Measurements from ENCODE around the gene GOLIM4.

GOLIM4 gene

GRCh38 chr3:168070919-168071318, 24.8 kb downstream of the GOLIM4 start:
- Histone ChIP-seq H3K4me1 (peaks cover 0 to 30% (median 6%) of the 10 kb centered on the region in 4 donors), H3K4me3 (no peak overlapping the region), H3K27me3 (no peaks in the 10 kb centered on the region), H3K9me3 (no peaks in the 10 kb centered on the region), H3K36me3 (no peaks in the 10 kb centered on the region), H3K27ac (no peak overlapping the region)
- no peak for TF ChIP-seq CTCF (IDR thresholded peaks at IDR 0.05)
- no peak for DNase-seq
- intact Hi-C loops (cut with DNase I; ENCODE audit: low total_unique reads) = no loop called here

GRCh38 chr3:168068346-168068745, 27.4 kb downstream of the GOLIM4 start:
- no peaks in the 10 kb centered on the region for H3K9me3 ChIP-seq

GRCh38 chr3:168066882-168067281, 28.8 kb downstream of the GOLIM4 start:
- no peak overlapping the region for H3K4me3 ChIP-seq
- H3K4me1 ChIP-seq = peaks cover 0 to 13% (median 5%) of the 10 kb centered on the region in 4 donors
- H3K36me3 ChIP-seq = no peaks in the 10 kb centered on the region
- no peak overlapping the region for H3K27ac ChIP-seq
- TF ChIP-seq CTCF (IDR thresholded peaks at IDR 0.05) = no peak
- intact Hi-C loops (cut with DNase I; ENCODE audit: low total_unique reads) = no loop called here
- H3K9me3 ChIP-seq = no peaks in the 10 kb centered on the region
- DNase-seq = no peak
- H3K27me3 ChIP-seq = no peaks in the 10 kb centered on the region

More at GRCh38 chr3:168068346-168068745, 27.4 kb downstream of the GOLIM4 start:
- no peak for TF ChIP-seq CTCF (IDR thresholded peaks at IDR 0.05)
- intact Hi-C loops (cut with DNase I; ENCODE audit: low total_unique reads) = no loop called here
- H3K27me3 ChIP-seq = no peaks in the 10 kb centered on the region
- peaks cover 0 to 22% (median 6%) of the 10 kb centered on the region in 4 donors for H3K4me1 ChIP-seq
- no peak overlapping the region for H3K27ac ChIP-seq
- H3K36me3 ChIP-seq = no peaks in the 10 kb centered on the region
- DNase-seq = no peak
- no peak overlapping the region for H3K4me3 ChIP-seq

GRCh38 chr3:168065569-168065968, 30.2 kb downstream of the GOLIM4 start:
- Histone ChIP-seq H3K27ac (no peak overlapping the region), H3K27me3 (no peaks in the 10 kb centered on the region), H3K9me3 (no peaks in the 10 kb centered on the region), H3K36me3 (no peaks in the 10 kb centered on the region), H3K4me3 (no peak overlapping the region), H3K4me1 (peaks cover 0 to 5% (median 0%) of the 10 kb centered on the region in 4 donors)
- no peak for DNase-seq
- TF ChIP-seq CTCF (IDR thresholded peaks at IDR 0.05) = no peak
- intact Hi-C loops (cut with DNase I; ENCODE audit: low total_unique reads) = no loop called here

- H3K4me1 ChIP-seq = peaks cover 0 to 5% (median 0%) of the 10 kb centered on the region in 4 donors
- intact Hi-C loops (cut with DNase I; ENCODE audit: low total_unique reads) = no loop called here
- H3K9me3 ChIP-seq = no peaks in the 10 kb centered on the region
- H3K36me3 ChIP-seq = no peaks in the 10 kb centered on the region
- no peak overlapping the region for H3K27ac ChIP-seq
- DNase-seq = no peak
- no peak overlapping the region for H3K4me3 ChIP-seq
- no peak for TF ChIP-seq CTCF (IDR thresholded peaks at IDR 0.05)
- no peaks in the 10 kb centered on the region for H3K27me3 ChIP-seq
Observed at GRCh38 chr3:168063122-168063521, 32.6 kb downstream of the GOLIM4 start.

GRCh38 chr3:168062679-168063078, 33.0 kb downstream of the GOLIM4 start:
- intact Hi-C loops (cut with DNase I; ENCODE audit: low total_unique reads) = no loop called here

More at GRCh38 chr3:168062679-168063078, 33.0 kb downstream of the GOLIM4 start:
- H3K36me3 ChIP-seq = no peaks in the 10 kb centered on the region
- no peak for TF ChIP-seq CTCF (IDR thresholded peaks at IDR 0.05)
- no peak for DNase-seq
- no peak overlapping the region for H3K4me3 ChIP-seq
- H3K27ac ChIP-seq = no peak overlapping the region
- no peaks in the 10 kb centered on the region for H3K9me3 ChIP-seq
- H3K4me1 ChIP-seq = peaks cover 0 to 5% (median 0%) of the 10 kb centered on the region in 4 donors
- no peaks in the 10 kb centered on the region for H3K27me3 ChIP-seq

All from tibial artery (tissue), 4 donors.